Sigmoid colon (tissue), 4 donors: ENCODE data around the gene ANKRD50.

ENCODE experiments used
- EP300 ChIP-seq, 4 donors: sonication (generic); formaldehyde crosslinking; IDR thresholded peaks; one replicate each; pipeline ENCODE4 v1.6.1; 2017; ENCODE audit warnings: antibody characterized with exemption in 4 of 4
- POLR2A ChIP-seq, 2 donors: fragments of 450-650 bp; IDR thresholded peaks; one replicate each; pipeline ENCODE4 v1.6.1; 2016; ENCODE audit warnings: antibody characterized with exemption in 2 of 2, mild to moderate bottlenecking in 2 of 2, moderate library complexity in 2 of 2
- POLR2AphosphoS5 ChIP-seq, 4 donors: sonication (generic); formaldehyde crosslinking; IDR thresholded peaks; one replicate each; pipeline ENCODE4 v1.6.1; 2017; ENCODE audit warnings: antibody characterized with exemption in 4 of 4
- TF ChIP-seq, protein P1 (sequence below), 4 experiments: fragments of 450-650 bp in 3 of 4; fragments of 200-600 bp in 1 of 4; IDR thresholded peaks; one replicate each; pipeline ENCODE4 v1.5.1; 2016 to 2019; ENCODE audit warnings: antibody characterized with exemption in 4 of 4, mild to moderate bottlenecking in 3 of 4, moderate library complexity in 2 of 4

DNA sequence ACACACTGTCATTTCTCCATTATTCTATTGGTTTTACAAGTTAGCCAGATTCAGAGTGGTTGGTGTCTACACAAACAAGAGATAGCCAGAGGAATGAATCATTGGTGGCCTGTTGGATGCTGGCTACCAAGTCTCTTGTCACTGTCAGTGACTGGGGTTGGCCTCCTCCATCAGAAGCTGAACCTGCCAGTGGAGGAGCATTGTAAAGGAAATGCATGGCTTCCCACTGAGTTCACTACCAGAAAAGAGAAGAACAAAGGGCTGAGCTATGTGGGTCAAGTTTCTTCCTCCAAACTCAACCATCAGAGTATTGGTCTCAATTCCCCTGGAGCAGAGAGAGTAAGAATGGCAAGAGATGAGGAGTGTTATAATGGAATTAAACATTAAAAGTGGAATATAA lies 26.5 kb upstream of the ANKRD50 start:
- TF ChIP-seq, protein P1, sequence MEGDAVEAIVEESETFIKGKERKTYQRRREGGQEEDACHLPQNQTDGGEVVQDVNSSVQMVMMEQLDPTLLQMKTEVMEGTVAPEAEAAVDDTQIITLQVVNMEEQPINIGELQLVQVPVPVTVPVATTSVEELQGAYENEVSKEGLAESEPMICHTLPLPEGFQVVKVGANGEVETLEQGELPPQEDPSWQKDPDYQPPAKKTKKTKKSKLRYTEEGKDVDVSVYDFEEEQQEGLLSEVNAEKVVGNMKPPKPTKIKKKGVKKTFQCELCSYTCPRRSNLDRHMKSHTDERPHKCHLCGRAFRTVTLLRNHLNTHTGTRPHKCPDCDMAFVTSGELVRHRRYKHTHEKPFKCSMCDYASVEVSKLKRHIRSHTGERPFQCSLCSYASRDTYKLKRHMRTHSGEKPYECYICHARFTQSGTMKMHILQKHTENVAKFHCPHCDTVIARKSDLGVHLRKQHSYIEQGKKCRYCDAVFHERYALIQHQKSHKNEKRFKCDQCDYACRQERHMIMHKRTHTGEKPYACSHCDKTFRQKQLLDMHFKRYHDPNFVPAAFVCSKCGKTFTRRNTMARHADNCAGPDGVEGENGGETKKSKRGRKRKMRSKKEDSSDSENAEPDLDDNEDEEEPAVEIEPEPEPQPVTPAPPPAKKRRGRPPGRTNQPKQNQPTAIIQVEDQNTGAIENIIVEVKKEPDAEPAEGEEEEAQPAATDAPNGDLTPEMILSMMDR (IDR thresholded peaks at IDR 0.05) = no peak
- no peak for TF ChIP-seq POLR2AphosphoS5 (IDR thresholded peaks at IDR 0.05)
- no peak for TF ChIP-seq POLR2A (IDR thresholded peaks at IDR 0.05)
- no peak for TF ChIP-seq EP300 (IDR thresholded peaks at IDR 0.05)
